ENCODE data around the gene CDH23.
A peak's percentile ranks its signal among the peaks of the same experiment; 100 is the strongest.

The CDH23 gene

GRCh38 chr10:71715026-71715425, 318.3 kb downstream of the CDH23 start:
- DNase-seq: no peak
- H3K27ac Mint-ChIP-seq: no peak overlapping the region
- H3K36me3 Mint-ChIP-seq (ENCODE audit: low read depth): no peaks in the 10 kb centered on the region
- H3K4me3 Mint-ChIP-seq: no peak overlapping the region
- H3K27me3 Mint-ChIP-seq (ENCODE audit: low read depth, poor library complexity): peaks cover 8% of the 10 kb centered on the region
- H3K4me1 Mint-ChIP-seq: peaks cover 46% of the 10 kb centered on the region
- H3K9me3 Mint-ChIP-seq: no peaks in the 10 kb centered on the region
- TF ChIP-seq, protein P1, sequence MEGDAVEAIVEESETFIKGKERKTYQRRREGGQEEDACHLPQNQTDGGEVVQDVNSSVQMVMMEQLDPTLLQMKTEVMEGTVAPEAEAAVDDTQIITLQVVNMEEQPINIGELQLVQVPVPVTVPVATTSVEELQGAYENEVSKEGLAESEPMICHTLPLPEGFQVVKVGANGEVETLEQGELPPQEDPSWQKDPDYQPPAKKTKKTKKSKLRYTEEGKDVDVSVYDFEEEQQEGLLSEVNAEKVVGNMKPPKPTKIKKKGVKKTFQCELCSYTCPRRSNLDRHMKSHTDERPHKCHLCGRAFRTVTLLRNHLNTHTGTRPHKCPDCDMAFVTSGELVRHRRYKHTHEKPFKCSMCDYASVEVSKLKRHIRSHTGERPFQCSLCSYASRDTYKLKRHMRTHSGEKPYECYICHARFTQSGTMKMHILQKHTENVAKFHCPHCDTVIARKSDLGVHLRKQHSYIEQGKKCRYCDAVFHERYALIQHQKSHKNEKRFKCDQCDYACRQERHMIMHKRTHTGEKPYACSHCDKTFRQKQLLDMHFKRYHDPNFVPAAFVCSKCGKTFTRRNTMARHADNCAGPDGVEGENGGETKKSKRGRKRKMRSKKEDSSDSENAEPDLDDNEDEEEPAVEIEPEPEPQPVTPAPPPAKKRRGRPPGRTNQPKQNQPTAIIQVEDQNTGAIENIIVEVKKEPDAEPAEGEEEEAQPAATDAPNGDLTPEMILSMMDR (IDR thresholded peaks at IDR 0.05): no peak

DNA sequence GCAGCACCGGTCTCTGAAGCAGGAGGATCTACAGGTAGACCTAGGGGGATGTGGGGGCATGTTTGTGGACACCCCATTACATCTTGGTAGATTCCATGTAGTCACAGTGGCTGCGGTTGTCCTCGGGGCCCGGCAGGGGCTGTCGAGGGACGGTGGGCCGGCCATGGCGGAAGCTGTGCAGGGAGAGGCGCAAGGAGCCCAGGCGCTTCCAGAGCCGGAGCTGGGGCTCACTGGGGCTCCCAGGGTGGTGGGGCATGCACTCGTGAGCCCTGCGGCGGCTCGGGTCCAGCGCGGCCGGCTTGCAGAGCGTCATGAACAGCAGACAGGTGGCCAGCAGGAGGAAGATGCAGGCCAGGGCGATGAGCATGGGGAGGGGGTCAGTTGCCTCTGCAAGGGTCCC, 319.1 kb downstream of the CDH23 start:
- Mint-ChIP-seq H3K36me3 (ENCODE audit: low read depth) (no peaks in the 10 kb centered on the region), H3K27me3 (ENCODE audit: low read depth, poor library complexity) (peaks cover 9% of the 10 kb centered on the region), H3K9me3 (no peaks in the 10 kb centered on the region), H3K27ac (no peak overlapping the region), H3K4me1 (peaks cover 54% of the 10 kb centered on the region), H3K4me3 (no peak overlapping the region)
- DNase-seq: no peak
- TF ChIP-seq, protein P1 (IDR thresholded peaks at IDR 0.05): no peak

DNA sequence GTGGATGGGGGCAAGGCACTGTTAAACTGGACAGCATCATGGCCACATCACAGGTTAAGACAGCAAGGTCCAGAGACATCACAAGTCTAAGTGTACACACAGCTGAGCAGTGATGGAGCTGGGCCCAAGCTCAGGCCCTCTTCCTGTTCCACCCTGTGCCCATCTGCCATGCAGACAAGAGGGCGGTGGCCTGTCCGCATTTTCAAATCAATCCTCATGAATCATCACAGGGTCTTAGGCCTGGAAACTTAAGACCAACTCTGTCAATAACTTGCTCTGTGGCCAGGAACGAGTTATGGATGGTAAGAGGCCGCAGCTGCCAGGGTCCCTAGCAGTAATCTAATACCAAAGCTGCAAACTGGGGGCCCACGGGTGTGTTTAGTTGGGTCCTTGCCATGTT, 319.7 kb downstream of the CDH23 start:
- DNase-seq: no peak
- Mint-ChIP-seq H3K4me3 (no peak overlapping the region), H3K36me3 (ENCODE audit: low read depth) (no peaks in the 10 kb centered on the region), H3K27me3 (ENCODE audit: low read depth, poor library complexity) (peaks cover 12% of the 10 kb centered on the region), H3K4me1 (peaks cover 60% of the 10 kb centered on the region), H3K9me3 (no peaks in the 10 kb centered on the region), H3K27ac (no peak overlapping the region)
- TF ChIP-seq, protein P1 (IDR thresholded peaks at IDR 0.05): no peak

GRCh38 chr10:71717056-71717455, 320.3 kb downstream of the CDH23 start:
- TF ChIP-seq, protein P1 (IDR thresholded peaks at IDR 0.05): no peak
- no peak overlapping the region for H3K27ac Mint-ChIP-seq
- H3K9me3 Mint-ChIP-seq: no peaks in the 10 kb centered on the region
- H3K4me1 Mint-ChIP-seq: peaks cover 60% of the 10 kb centered on the region
- DNase-seq: no peak
- peaks cover 17% of the 10 kb centered on the region for H3K27me3 Mint-ChIP-seq (ENCODE audit: low read depth, poor library complexity)
- H3K36me3 Mint-ChIP-seq (ENCODE audit: low read depth): no peaks in the 10 kb centered on the region
- H3K4me3 Mint-ChIP-seq: no peak overlapping the region

- Mint-ChIP-seq H3K27ac (peak overlapping the region; percentile 64), H3K4me3 (no peak overlapping the region), H3K27me3 (ENCODE audit: low read depth, poor library complexity) (peaks cover 17% of the 10 kb centered on the region), H3K9me3 (peaks cover 2% of the 10 kb centered on the region), H3K4me1 (peaks cover 59% of the 10 kb centered on the region), H3K36me3 (ENCODE audit: low read depth) (no peaks in the 10 kb centered on the region)
- no peak for DNase-seq
- TF ChIP-seq, protein P1 (IDR thresholded peaks at IDR 0.05): no peak
These were observed 320.8 kb downstream of the CDH23 start for GRCh38 chr10:71717551-71717951.

GRCh38 chr10:71718165-71718698, 321.5 kb downstream of the CDH23 start:
- no peak overlapping the region for H3K27ac Mint-ChIP-seq
- H3K4me3 Mint-ChIP-seq: no peak overlapping the region
- peaks cover 3% of the 10 kb centered on the region for H3K9me3 Mint-ChIP-seq
- peaks cover 17% of the 10 kb centered on the region for H3K27me3 Mint-ChIP-seq (ENCODE audit: low read depth, poor library complexity)
- no peak for DNase-seq
- H3K4me1 Mint-ChIP-seq: peaks cover 62% of the 10 kb centered on the region
- TF ChIP-seq, protein P1 (IDR thresholded peaks at IDR 0.05): no peak
- H3K36me3 Mint-ChIP-seq (ENCODE audit: low read depth): no peaks in the 10 kb centered on the region
